DMS 273 (cell line): ENCODE data around the gene PAPLN.
"Not testable (repeated sequence)": the region's sequence is repeated elsewhere in the genome, so short reads cannot be mapped to it uniquely, and the experiment has no call there.

Experiments
- DNase-seq: peaks from one replicate; lab custom pipeline; 2025; ENCODE audit not compliant: unreplicated experiment; lab: John Stamatoyannopoulos, UW

PAPLN gene

DNA sequence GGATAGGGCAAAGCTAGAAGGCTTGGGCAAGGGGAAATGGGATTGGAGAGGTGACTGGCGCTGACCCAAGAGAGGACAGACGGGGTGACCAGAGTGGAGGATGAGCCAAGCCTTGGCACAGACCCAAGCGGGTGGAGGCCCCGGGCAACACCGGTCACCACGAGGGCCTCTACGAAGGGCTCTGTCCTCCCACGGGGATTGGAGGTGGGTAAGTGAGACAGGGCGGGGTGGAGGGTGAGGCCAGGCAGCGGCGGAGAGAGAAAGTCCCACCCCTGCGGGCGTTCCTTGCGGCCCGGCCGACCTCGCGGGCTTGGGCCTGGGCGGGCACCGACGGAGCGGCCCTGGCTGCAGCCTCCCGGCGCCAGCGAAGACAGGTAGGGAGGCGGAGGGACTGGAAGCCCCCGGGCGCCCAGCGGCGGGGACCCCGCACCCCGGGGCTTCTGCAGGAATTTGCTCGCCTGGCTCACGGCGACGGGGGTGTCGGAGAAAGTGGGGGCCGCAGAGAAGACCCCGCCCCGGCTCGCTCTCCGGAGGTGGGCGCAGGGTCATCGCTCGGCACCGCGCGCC is at the start of gene PAPLN:
TSS of gene PAPLN (plus strand) at position 288 of the 567 bp plus-strand sequence. CDS start 2,273 bp downstream, outside the sequence.
- DNase-seq = peak; percentile 57

DNA sequence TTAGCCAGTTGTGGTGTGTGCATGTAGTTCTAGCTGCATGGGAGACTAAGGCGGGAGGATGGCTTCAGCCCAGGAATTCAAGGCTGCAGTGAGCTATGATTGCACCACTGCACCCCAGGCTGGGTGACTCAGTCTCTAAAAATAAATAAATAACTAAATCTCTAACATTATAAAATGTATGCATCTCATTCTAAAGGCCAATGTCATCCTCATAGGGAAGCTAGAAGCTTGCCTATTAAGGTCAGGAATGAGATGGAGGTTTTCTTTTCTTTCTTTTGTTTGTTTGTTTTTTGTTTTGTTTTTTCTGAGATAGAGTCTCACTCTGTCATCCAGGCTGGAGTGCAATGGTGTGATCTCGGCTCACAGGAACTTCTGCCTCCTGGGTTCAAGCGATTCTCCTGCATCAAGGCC is 48.8 kb upstream of the PAPLN start:
- no peak for DNase-seq

DNA sequence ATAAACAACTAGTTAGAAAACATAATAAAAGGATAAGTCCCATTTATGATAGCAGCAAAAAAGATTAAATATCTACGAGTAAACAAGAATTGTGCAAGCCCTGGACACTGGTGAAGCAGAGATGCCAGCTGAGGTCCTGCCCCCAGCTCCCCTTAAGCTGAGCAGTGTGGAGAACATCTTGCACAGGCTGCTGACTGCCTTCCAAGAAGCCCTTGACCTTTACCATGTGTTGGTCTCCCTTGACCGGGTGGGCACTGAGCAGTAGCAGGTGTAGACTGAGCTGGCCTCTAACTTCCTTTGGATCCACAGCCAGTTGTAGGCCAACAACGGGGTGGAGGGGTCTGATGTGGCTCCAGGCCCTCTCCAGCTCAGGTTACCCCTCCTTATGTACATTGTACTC is 47.7 kb upstream of the PAPLN start:
- no peak for DNase-seq

GRCh38 chr14:73191441-73191840 is 45.9 kb upstream of the PAPLN start:
- DNase-seq = no peak

GRCh38 chr14:73194306-73194705 is 43.0 kb upstream of the PAPLN start:
- DNase-seq = not testable (repeated sequence)

- no peak for DNase-seq
These were observed 39.1 kb upstream of the PAPLN start for GRCh38 chr14:73198253-73198652.

DNA sequence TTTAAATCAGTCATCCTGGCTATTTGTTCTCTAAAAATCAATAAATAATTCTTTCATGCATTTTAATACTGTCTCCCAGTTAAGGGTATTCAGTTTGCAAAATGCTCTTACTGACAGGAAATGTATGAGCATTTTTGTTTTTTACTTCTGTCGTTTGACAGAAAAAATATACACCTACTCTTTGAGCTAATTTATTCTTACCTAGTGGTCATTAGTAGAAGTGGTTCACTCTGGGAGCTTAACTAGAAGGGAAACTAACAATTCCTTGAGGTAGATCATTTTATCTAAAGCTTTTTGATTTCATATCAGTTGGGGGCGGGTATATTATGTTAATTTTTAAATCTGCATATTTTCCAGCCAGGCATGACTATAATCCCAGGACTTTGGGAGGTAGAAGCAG is 33.8 kb upstream of the PAPLN start:
- DNase-seq = no peak

GRCh38 chr14:73207615-73208014 is 29.7 kb upstream of the PAPLN start:
- DNase-seq = no peak

DNA sequence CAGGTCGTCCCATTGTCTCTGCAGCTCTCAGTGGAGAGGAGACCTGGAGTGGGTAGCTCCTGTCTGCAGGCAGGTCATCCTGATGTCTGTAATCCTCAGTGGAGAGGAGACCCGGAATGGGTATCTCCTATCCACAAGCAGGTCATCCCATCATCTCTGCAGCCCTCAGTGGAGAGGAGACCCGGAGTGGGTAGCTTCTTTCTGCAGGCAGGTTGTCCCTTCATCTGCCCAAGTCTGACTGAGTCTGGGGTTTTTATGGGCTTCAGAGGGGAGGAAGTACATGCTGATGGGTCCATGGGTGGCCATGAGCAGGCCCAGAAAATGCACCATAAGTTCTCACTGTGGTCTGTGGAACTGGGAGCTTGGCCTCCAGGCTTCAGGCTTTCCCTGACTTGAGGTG is 28.9 kb upstream of the PAPLN start:
- no peak for DNase-seq

- no peak for DNase-seq
These were observed 28.5 kb upstream of the PAPLN start for GRCh38 chr14:73208846-73209245.

DNA sequence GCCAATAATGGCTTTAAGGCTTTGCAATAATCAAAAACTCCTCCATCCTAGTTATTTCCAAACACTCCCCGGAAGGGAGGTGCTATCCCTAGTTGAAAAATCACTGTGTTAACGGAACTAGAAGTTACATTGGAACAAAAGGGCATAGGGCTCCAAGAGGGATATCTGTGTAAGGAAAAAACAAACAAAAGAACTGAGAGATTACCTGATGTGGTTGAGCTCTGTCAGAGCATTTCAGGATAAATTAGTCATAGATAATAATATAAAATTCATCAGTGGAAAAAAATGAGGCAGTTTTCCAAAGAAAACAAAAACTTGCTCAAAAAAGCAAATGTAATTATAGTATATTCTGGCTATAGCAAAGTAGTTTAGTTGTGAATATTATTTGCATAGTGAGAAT is 27.4 kb upstream of the PAPLN start:
- no peak for DNase-seq

DNA sequence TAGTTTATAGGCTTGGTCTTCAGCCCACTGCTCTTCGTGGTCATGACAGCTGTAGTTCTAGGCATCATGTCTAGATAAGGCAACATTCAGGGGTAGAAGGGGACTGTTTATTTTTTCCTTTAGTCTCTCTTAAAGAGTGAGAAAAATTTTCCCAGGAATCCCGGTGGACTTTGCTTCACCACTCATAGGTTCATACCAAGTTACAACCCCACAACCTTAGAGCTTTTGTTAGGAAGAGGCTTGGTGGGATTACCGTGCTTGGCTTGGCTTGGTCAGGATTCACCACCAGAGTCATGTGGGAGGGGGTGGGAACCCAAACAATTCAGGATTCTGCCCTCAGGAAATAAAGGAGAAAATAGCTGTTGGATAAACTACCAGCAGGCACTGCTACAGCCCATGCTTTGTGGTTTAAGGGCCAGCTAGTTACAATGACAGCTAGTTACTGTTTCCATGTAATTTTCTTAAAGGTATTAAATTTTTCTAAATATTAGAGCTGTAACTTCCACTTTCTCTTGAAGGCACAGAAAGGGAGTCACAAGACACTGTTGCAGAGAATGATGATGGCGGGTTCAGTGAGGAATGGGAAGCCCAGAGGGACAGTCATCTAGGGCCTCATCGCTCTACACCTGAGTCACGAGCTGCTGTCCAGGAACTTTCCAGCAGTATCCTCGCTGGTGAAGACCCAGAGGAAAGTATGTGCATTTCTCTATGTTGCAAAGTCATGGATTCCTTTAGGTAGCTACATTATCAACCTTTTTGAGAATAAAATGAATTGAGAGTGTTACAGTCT is 25.9 kb upstream of the PAPLN start:
- DNase-seq = no peak

DNA sequence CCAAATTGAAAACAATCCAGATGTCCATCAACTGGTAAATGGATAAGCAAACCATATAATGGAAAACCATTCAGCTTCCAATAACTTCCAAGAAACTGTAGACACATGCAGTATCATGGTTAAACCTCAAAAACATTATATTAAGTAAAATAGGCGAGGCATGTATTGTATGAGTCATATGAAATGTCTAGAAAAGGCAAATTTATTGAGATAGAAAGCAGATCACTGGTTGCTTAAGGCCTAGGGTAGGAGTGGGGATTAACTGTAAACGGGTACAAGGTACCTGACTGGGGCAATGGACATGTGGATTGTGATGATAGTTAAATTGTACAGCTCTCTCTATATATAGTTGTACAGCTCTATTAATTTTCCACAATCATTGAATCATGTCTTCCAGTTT is 21.3 kb upstream of the PAPLN start:
- DNase-seq = no peak

GRCh38 chr14:73217411-73217810 is 19.9 kb upstream of the PAPLN start:
- DNase-seq = no peak

DNA sequence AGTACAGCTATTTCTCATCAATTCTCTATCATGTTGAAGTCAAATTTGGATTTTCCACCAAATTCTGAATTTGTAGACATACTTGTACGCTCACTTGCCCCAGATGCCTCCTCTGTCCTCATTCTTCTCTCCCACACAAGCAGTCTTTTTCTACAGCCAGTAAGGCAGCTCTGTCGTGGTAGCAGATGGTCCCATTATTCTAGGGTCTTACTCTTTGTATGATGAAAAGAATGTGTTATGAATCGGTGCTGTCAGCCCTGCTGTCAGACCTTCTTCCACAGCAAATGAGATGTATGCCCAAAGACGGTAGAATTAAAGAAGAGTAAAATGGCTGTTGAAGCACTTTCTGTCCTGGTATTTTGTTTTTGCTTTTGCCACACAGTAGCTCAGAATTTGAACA is 17.2 kb upstream of the PAPLN start:
- DNase-seq = peak; percentile 32

DNA sequence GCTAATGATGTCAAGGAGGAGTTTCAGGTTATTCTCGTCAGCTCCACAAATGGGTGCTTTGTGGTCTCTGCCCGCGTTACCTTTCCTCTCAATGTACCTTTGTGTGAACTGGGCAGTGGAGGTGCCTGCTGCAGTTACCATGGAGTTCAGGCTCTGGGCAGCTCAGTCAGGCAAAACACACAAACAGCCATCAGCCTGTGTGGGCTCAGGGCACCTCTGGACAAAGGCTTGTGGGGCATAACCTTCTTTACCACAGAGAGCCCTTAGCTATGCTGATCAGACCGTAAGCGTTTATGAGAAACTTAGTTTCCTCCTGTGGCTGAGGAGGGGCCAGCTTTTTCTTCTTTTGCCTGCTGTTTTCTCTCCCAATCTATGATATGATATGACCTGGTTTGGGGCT is 16.7 kb upstream of the PAPLN start:
- no peak for DNase-seq

DNA sequence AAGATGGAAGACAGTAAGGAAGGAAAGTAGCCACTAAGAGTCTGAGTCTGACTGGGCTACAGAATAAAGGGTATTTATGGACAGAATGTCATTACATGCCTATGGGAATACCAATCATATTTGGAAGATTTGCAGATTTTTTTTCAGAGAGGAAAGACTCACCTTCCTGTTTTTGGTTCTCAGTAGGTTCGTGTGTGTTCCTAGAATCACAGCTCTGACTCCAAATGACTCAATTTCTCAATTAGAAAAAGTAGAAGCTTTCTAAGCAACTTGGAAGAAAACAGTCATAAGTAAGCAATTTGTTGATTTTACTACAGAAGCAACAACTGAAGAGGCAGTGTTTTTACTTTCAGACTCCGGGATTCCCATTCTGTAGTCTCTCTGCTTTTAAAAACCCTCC is 15.4 kb upstream of the PAPLN start:
- DNase-seq = no peak

GRCh38 chr14:73223049-73223448 is 14.3 kb upstream of the PAPLN start:
- peak; percentile 26 for DNase-seq

- no peak for DNase-seq
These were observed 11.8 kb upstream of the PAPLN start for GRCh38 chr14:73225496-73225895.

DNA sequence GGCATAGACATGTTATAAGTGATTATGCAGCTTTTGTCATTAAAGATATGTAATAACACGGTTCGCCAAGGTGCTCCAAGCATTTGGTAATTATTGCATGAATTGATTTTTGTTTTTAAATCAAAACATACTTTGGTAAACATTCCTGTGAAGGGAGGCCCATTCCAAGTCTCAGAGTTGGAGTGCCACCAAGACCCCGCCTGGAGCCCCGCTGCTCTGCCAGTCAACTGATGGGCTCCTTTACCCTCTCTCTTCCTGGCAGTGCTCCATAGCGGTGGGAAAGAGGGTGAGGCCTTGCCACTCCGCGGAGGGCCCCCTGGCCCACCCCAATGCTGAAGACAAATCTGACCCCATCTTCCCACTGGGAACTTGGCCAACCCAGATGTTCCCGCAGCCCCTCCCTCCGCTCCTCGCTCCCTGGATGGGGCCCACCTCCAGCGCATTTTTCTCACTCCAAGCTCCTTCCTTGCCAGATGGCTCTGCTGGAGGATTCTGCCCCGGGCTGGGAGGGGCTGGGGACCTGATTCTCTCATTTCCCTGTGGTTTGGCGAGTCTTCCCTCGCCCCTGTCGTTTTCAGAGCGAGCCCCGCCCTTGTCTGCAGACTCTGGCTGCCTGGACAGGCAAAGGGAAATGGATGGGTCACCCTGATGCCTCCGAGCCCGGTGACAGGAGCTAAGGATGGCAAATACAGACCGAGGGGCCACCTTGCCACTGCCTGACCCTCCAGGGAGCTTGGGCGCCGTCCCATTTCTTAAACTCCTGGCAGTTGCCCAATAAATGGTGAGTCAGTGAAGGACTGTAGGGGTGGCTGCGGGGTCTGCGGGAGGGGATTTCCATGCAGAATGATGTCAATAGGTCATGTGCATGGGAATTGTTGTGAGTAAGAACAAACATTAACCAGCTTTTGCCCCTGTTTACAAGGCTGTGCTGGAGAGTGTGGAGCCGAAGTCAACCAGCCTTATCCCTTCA is 9.2 kb upstream of the PAPLN start:
- peak; percentile 94 for DNase-seq

DNA sequence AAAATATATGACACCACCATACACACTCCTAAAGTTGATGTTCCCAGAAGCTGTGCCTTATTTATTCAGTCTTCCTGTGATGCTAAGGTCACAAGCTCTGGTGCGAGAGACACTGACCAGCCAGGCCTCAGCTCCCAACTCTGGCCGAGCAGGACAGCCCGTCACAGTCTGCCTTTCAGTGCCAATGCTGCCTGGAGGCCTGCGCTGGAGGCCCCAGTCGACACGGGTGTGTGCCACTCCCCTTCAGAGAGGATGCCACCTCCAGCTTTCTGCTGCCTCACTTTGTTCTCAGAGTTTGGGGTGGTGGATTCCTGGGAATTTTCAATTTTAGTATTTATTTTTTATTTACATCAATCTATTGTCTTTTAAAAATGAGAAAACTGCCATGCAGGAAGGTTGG is 7.3 kb upstream of the PAPLN start:
- DNase-seq = no peak
